ENCODE results near the gene CHST7.

Gene CHST7

GRCh38 chrX:46575991-46576392 is 2.4 kb downstream of the CHST7 start:
- H3K4me1 Mint-ChIP-seq: peaks cover 6% of the 10 kb centered on the region
- H3K36me3 Mint-ChIP-seq (ENCODE audit: low read depth): no peaks in the 10 kb centered on the region
- peaks cover 16% of the 10 kb centered on the region for H3K9me3 Mint-ChIP-seq
- H3K27me3 Mint-ChIP-seq (ENCODE audit: low read depth): peaks cover 41% of the 10 kb centered on the region
- TF ChIP-seq, protein P1, sequence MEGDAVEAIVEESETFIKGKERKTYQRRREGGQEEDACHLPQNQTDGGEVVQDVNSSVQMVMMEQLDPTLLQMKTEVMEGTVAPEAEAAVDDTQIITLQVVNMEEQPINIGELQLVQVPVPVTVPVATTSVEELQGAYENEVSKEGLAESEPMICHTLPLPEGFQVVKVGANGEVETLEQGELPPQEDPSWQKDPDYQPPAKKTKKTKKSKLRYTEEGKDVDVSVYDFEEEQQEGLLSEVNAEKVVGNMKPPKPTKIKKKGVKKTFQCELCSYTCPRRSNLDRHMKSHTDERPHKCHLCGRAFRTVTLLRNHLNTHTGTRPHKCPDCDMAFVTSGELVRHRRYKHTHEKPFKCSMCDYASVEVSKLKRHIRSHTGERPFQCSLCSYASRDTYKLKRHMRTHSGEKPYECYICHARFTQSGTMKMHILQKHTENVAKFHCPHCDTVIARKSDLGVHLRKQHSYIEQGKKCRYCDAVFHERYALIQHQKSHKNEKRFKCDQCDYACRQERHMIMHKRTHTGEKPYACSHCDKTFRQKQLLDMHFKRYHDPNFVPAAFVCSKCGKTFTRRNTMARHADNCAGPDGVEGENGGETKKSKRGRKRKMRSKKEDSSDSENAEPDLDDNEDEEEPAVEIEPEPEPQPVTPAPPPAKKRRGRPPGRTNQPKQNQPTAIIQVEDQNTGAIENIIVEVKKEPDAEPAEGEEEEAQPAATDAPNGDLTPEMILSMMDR (IDR thresholded peaks at IDR 0.05; ENCODE audit: unreplicated experiment in 3 of 3): no peak
- H3K27ac Mint-ChIP-seq: no peak overlapping the region
- H3K4me3 Mint-ChIP-seq: peak overlapping the region; percentile 48 to 61 (median 48)

GRCh38 chrX:46576458-46576857 is 2.9 kb downstream of the CHST7 start:
- Mint-ChIP-seq H3K27me3 (ENCODE audit: low read depth) (peaks cover 38% of the 10 kb centered on the region), H3K4me3 (peak overlapping the region; percentile 48 to 61 (median 48)), H3K9me3 (peaks cover 16% of the 10 kb centered on the region), H3K4me1 (peaks cover 6% of the 10 kb centered on the region), H3K27ac (no peak overlapping the region), H3K36me3 (ENCODE audit: low read depth) (no peaks in the 10 kb centered on the region)
- TF ChIP-seq, protein P1 (IDR thresholded peaks at IDR 0.05; ENCODE audit: unreplicated experiment in 3 of 3): no peak

- Mint-ChIP-seq H3K4me1 (peaks cover 9% of the 10 kb centered on the region), H3K9me3 (peaks cover 8% of the 10 kb centered on the region), H3K27me3 (ENCODE audit: low read depth) (peaks cover 31% of the 10 kb centered on the region), H3K36me3 (ENCODE audit: low read depth) (no peaks in the 10 kb centered on the region), H3K4me3 (peak overlapping the region in 1 of 3 experiments; percentile 53), H3K27ac (no peak overlapping the region)
- TF ChIP-seq, protein P1 (IDR thresholded peaks at IDR 0.05; ENCODE audit: unreplicated experiment in 3 of 3): no peak
These were observed 3.8 kb downstream of the CHST7 start for GRCh38 chrX:46577221-46578005.

DNA sequence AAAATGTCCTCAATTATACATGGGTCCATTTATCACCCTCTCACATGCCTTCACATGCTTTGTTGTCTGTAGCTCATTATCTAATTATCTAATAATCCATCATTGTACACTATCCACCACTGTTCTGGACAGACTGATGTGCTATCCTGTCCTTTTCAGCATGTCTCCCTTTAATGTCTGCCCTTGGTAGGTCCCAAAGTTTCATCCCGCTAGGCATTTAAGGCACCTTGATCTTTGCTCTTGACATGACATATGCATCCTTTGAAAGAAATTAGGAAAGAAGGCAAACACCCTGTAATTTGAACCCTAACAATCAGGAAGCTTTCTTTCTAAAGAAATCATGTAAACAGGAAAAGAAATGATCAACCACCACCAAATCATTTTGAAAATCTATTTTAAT is 5.7 kb downstream of the CHST7 start:
- Mint-ChIP-seq H3K27me3 (ENCODE audit: low read depth) (peaks cover 21% of the 10 kb centered on the region), H3K27ac (no peak overlapping the region), H3K4me3 (no peak overlapping the region), H3K36me3 (ENCODE audit: low read depth) (no peaks in the 10 kb centered on the region), H3K4me1 (peaks cover 24% of the 10 kb centered on the region), H3K9me3 (peaks cover 7% of the 10 kb centered on the region)
- TF ChIP-seq, protein P1 (IDR thresholded peaks at IDR 0.05; ENCODE audit: unreplicated experiment in 3 of 3): no peak

DNA sequence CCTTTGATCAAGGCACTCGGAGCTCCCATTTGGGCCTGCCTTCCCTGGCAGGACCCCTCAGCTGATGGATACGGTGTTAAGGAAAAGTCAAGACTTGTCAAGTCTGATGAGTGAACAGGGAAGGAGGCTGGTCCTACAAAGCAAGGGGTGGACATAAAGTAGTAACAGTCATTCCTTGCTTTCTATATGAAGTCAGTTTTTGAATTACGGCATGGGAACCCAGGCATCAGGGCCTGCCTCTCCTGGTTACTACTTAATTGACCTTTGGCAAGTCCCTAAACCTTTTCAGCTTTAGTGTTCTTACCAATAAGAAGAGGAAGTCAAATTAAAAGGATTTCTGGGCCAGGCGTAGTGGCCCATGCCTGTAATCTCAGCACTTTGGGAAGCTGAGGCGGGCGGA is 7.0 kb downstream of the CHST7 start:
- no peak overlapping the region for H3K4me3 Mint-ChIP-seq
- no peaks in the 10 kb centered on the region for H3K36me3 Mint-ChIP-seq (ENCODE audit: low read depth)
- peaks cover 7% of the 10 kb centered on the region for H3K9me3 Mint-ChIP-seq
- peaks cover 17% of the 10 kb centered on the region for H3K27me3 Mint-ChIP-seq (ENCODE audit: low read depth)
- TF ChIP-seq, protein P1 (IDR thresholded peaks at IDR 0.05; ENCODE audit: unreplicated experiment in 3 of 3): no peak
- H3K4me1 Mint-ChIP-seq: peaks cover 30% of the 10 kb centered on the region
- no peak overlapping the region for H3K27ac Mint-ChIP-seq

- TF ChIP-seq, protein P1 (IDR thresholded peaks at IDR 0.05; ENCODE audit: unreplicated experiment in 3 of 3): no peak
- H3K27me3 Mint-ChIP-seq (ENCODE audit: low read depth): peaks cover under 1% of the 10 kb centered on the region
- peaks cover 4% of the 10 kb centered on the region for H3K9me3 Mint-ChIP-seq
- peak overlapping the region in 2 of 3 experiments; percentile 30 to 88 for H3K27ac Mint-ChIP-seq
- H3K4me3 Mint-ChIP-seq: no peak overlapping the region
- H3K4me1 Mint-ChIP-seq: peaks cover 29% of the 10 kb centered on the region
- H3K36me3 Mint-ChIP-seq (ENCODE audit: low read depth): no peaks in the 10 kb centered on the region
These were observed 8.8 kb downstream of the CHST7 start for GRCh38 chrX:46582325-46582724.
